Osteocyte (in vitro differentiated cells): ENCODE results near the gene COBLL1. TPM values are rescaled to one million over a fixed set of nuclear protein-coding genes. Genes with fewer than 3 reads are reported as not detected.

Experiments
- DNase-seq: peaks from one replicate; pipeline ENCODE4 v3.0.0; 2021; ENCODE audit warnings: mixed read lengths; ENCODE audit not compliant: unreplicated experiment; ENCODE audit errors: extremely low spot score
- H3K27ac Mint-ChIP-seq: one replicate; pipeline ENCODE4 v1.8.0; 2021; ENCODE audit warnings: mild to moderate bottlenecking, mixed read lengths; ENCODE audit not compliant: unreplicated experiment
- H3K27me3 Mint-ChIP-seq: one replicate; pipeline ENCODE4 v1.8.0; 2021; ENCODE audit warnings: mixed read lengths; ENCODE audit not compliant: unreplicated experiment
- H3K36me3 Mint-ChIP-seq: one replicate; pipeline ENCODE4 v1.8.0; 2021; ENCODE audit warnings: mixed read lengths; ENCODE audit not compliant: unreplicated experiment
- H3K4me1 Mint-ChIP-seq: one replicate; pipeline ENCODE4 v1.8.0; 2021; ENCODE audit warnings: mixed read lengths; ENCODE audit not compliant: unreplicated experiment
- H3K4me3 Mint-ChIP-seq: one replicate; pipeline ENCODE4 v1.8.0; 2021; ENCODE audit warnings: mild to moderate bottlenecking, moderate library complexity, mixed read lengths; ENCODE audit not compliant: unreplicated experiment
- H3K9me3 Mint-ChIP-seq: one replicate; pipeline ENCODE4 v1.8.0; 2021; ENCODE audit warnings: mixed read lengths; ENCODE audit not compliant: unreplicated experiment
- CTCF ChIP-seq: fragments of 200-600 bp; sonication (generic); IDR thresholded peaks from 2 replicates; pipeline ENCODE4 v1.5.0; 2021; ENCODE audit warnings: antibody characterized with exemption, mild to moderate bottlenecking, moderate library complexity
- total RNA-seq: library from RNA; stranded (reverse); gene quantifications from 2 replicates; pipeline ENCODE4 v1.2.1, GENCODE V29; 2021

The COBLL1 gene
- total RNA-seq, 1 donor from 2014 or later = 8.9 TPM

GRCh38 chr2:164847291-164847690 is 5.7 kb upstream of the COBLL1 start:
- no peak for TF ChIP-seq CTCF
- Mint-ChIP-seq H3K27ac (no peak overlapping the region), H3K4me3 (no peak overlapping the region), H3K27me3 (peaks cover 16% of the 10 kb centered on the region), H3K9me3 (no peaks in the 10 kb centered on the region), H3K4me1 (peaks cover under 1% of the 10 kb centered on the region), H3K36me3 (no peaks in the 10 kb centered on the region)
- no peak for DNase-seq

- Mint-ChIP-seq H3K36me3 (no peaks in the 10 kb centered on the region), H3K27ac (no peak overlapping the region), H3K4me1 (peaks cover 4% of the 10 kb centered on the region), H3K4me3 (no peak overlapping the region), H3K9me3 (no peaks in the 10 kb centered on the region), H3K27me3 (peaks cover 16% of the 10 kb centered on the region)
- TF ChIP-seq CTCF = no peak
- DNase-seq = no peak
Measured at GRCh38 chr2:164846276-164846675, 4.7 kb upstream of the COBLL1 start.

- no peak for DNase-seq
- Mint-ChIP-seq H3K27me3 (no peaks in the 10 kb centered on the region), H3K4me1 (peaks cover 21% of the 10 kb centered on the region), H3K4me3 (peak overlapping the region; percentile 38), H3K9me3 (no peaks in the 10 kb centered on the region), H3K36me3 (no peaks in the 10 kb centered on the region), H3K27ac (no peak overlapping the region)
- TF ChIP-seq CTCF = no peak
Measured at GRCh38 chr2:164843346-164843911, 1.8 kb upstream of the COBLL1 start.

GRCh38 chr2:164842624-164842966 is 972 bp upstream of the COBLL1 start:
- Mint-ChIP-seq H3K4me1 (peaks cover 21% of the 10 kb centered on the region), H3K27me3 (no peaks in the 10 kb centered on the region), H3K36me3 (no peaks in the 10 kb centered on the region), H3K27ac (no peak overlapping the region), H3K9me3 (no peaks in the 10 kb centered on the region), H3K4me3 (no peak overlapping the region)
- no peak for DNase-seq
- TF ChIP-seq CTCF = no peak

- no peaks in the 10 kb centered on the region for H3K9me3 Mint-ChIP-seq
- peak; percentile 90 for DNase-seq
Measured at GRCh38 chr2:164840930-164841718, 499 bp downstream of the COBLL1 start.

More at GRCh38 chr2:164840930-164841718, 499 bp downstream of the COBLL1 start:
- TF ChIP-seq CTCF = peak; percentile 37
- Mint-ChIP-seq H3K4me3 (peak overlapping the region; percentile 84), H3K4me1 (peaks cover 21% of the 10 kb centered on the region), H3K27me3 (no peaks in the 10 kb centered on the region), H3K27ac (peak overlapping the region; percentile 77), H3K36me3 (no peaks in the 10 kb centered on the region)
